Measurements from ENCODE around the gene MAP3K21.

Gene MAP3K21

DNA sequence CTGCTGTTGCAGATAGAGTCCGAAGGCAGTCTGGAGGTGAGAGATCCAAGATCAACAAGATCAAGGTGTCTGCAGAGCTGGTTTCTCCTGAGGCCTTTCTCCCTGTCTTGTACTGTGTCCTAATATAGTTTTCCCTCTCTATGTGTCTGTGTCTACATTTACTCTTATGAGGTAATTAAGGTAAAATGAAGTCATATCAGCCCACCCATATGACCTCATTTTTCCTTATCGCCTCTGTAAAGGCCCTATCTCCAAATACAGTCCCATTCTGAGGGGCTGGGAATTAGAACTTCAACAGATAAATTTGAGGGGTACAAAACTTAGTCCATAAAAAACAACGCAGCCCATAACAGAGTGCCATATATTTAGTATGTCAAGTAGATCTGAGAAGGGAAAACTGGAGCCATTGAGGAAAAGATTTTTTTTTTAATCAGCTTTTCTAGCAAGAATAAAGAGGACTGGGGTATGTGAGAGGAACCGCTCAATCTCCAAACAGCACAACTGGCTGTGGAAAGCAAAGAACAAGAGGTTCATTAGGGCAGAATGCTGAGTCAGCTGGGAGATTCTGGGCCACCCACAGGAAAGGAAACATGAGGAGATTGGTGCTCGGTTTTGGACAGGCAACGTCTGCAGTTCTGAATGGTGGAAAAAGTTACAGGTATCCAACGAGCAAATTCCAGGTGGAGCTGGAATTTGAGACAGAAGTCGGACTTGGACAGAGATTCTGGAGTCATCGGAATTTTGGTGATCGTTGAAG lies 65.7 kb downstream of the MAP3K21 start:
- H3F3A ChIP-seq (ENCODE audit: control insufficient read depth, insufficient read depth), result no peaks in the 10 kb centered on the region
- H3K4me3 ChIP-seq (ENCODE audit: low read length), result no peak overlapping the region
- no peaks in the 10 kb centered on the region for H3K36me3 ChIP-seq (ENCODE audit: control insufficient read depth, low read length)
- H3K4me1 ChIP-seq (ENCODE audit: control insufficient read depth, low read length), result no peaks in the 10 kb centered on the region
- no peaks in the 10 kb centered on the region for H3K79me2 ChIP-seq (ENCODE audit: control insufficient read depth, low read length)
- no peak overlapping the region for H3K4me2 ChIP-seq (ENCODE audit: low read length)
- H3K9me3 ChIP-seq (ENCODE audit: control insufficient read depth, insufficient read depth, low read length), result no peaks in the 10 kb centered on the region
- no peak overlapping the region for H3K27ac ChIP-seq (ENCODE audit: low read depth, low read length)
- H3K27me3 ChIP-seq (ENCODE audit: control insufficient read depth, low read length), result peaks cover 2% of the 10 kb centered on the region; the same call in 1 of the 2 replicates
- no peaks in the 10 kb centered on the region for H4K20me1 ChIP-seq (ENCODE audit: control insufficient read depth, insufficient read depth, low read depth, low read length)
- H3K9me2 ChIP-seq (replicated peaks; ENCODE audit: control insufficient read depth, low read length), result no peaks in the 10 kb centered on the region
- TF ChIP-seq, protein P1, sequence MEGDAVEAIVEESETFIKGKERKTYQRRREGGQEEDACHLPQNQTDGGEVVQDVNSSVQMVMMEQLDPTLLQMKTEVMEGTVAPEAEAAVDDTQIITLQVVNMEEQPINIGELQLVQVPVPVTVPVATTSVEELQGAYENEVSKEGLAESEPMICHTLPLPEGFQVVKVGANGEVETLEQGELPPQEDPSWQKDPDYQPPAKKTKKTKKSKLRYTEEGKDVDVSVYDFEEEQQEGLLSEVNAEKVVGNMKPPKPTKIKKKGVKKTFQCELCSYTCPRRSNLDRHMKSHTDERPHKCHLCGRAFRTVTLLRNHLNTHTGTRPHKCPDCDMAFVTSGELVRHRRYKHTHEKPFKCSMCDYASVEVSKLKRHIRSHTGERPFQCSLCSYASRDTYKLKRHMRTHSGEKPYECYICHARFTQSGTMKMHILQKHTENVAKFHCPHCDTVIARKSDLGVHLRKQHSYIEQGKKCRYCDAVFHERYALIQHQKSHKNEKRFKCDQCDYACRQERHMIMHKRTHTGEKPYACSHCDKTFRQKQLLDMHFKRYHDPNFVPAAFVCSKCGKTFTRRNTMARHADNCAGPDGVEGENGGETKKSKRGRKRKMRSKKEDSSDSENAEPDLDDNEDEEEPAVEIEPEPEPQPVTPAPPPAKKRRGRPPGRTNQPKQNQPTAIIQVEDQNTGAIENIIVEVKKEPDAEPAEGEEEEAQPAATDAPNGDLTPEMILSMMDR (IDR thresholded peaks at IDR 0.05; ENCODE audit: low read depth, low read length, poor library complexity, severe bottlenecking), result no peak
- TF ChIP-seq EZH2phosphoT487 (IDR thresholded peaks at IDR 0.05; ENCODE audit: borderline replicate concordance, low read length), result no peak

DNA sequence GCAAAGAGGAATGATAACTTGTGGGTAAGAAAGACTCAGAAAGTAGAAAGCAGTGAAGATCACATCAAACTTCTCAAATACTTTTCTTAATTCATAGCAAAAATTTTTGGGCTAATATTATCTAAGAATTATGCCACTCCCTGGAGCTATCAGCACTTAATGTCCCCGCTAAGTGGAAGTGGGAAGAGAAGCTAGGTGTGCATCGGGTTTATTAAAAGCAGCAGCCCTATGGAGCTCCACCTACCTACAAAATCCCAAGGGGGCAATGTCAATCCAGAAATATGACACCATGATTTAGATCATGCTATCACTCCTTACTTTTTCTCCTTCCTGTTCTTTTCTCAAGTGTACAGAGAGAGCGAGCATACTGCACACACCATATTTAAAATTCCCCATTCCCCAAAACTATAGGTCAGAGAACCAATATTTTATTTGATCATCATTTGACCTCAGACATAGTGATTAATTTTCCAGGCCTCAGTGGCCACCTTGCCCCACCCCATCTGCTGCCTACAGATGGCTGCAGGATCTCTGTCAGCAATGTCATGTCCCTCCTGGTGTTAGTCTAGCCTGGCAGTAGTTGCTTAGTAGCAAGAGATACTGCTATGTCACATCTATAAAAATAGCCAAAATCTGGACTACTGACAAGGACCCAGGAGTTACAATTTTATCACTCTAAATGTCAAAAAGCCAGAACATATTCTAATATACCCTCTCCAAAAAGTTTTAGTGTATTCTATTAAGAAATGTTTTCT lies 66.6 kb downstream of the MAP3K21 start:
- Histone ChIP-seq H3K36me3 (ENCODE audit: control insufficient read depth, low read length) (no peaks in the 10 kb centered on the region), H3K4me1 (ENCODE audit: control insufficient read depth, low read length) (no peaks in the 10 kb centered on the region), H3F3A (ENCODE audit: control insufficient read depth, insufficient read depth) (no peaks in the 10 kb centered on the region), H3K27ac (ENCODE audit: low read depth, low read length) (no peak overlapping the region), H4K20me1 (ENCODE audit: control insufficient read depth, insufficient read depth, low read depth, low read length) (no peaks in the 10 kb centered on the region), H3K27me3 (ENCODE audit: control insufficient read depth, low read length) (peaks cover 2% of the 10 kb centered on the region; the same call in 1 of the 2 replicates), H3K4me2 (ENCODE audit: low read length) (no peak overlapping the region), H3K9me3 (ENCODE audit: control insufficient read depth, insufficient read depth, low read length) (no peaks in the 10 kb centered on the region), H3K9me2 (replicated peaks; ENCODE audit: control insufficient read depth, low read length) (no peaks in the 10 kb centered on the region), H3K4me3 (ENCODE audit: low read length) (no peak overlapping the region), H3K79me2 (ENCODE audit: control insufficient read depth, low read length) (no peaks in the 10 kb centered on the region)
- TF ChIP-seq EZH2phosphoT487 (IDR thresholded peaks at IDR 0.05; ENCODE audit: borderline replicate concordance, low read length), result no peak
- TF ChIP-seq, protein P1 (IDR thresholded peaks at IDR 0.05; ENCODE audit: low read depth, low read length, poor library complexity, severe bottlenecking), result no peak

DNA sequence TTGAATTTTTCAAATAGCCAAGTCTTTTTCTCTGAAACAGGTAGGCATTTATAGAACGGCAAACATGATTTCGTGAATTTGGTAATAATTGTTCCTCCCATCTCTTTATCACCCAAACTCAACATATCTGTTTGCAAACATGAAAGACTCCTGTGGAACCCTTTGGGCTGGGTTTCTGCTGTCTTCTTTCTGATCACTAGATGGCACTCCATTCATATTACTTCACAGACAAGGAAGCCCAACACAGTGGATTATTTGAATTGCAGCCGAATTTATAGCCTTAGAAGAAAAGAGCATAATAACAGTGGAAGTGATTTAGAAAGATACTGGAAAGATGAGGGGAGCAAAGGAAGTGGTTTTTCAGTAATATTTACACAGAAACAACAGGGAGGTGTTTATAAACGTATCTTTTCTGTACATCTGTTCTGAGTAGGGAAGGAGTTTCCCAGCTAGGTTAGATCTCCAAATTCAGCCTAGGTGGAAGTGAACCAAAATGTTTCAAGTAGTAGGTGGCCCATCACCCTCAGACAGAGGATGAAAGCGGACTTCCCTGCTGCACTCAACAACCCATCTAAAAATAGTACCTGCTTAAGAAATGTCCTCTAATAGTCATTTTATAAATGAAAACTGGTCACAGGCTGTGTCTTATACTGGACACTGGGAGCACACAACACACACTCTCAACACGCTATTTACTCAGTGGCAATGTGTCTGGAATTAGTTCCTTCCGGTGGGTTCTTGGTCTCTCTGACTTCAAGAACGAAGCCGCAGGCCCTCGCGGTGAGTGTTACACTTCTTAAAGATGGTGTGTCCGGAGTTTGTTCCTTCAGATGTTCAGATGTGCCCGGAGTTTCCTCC lies 67.6 kb downstream of the MAP3K21 start:
- Histone ChIP-seq H3K9me3 (ENCODE audit: control insufficient read depth, insufficient read depth, low read length) (no peaks in the 10 kb centered on the region), H3K27ac (ENCODE audit: low read depth, low read length) (no peak overlapping the region), H3K4me1 (ENCODE audit: control insufficient read depth, low read length) (no peaks in the 10 kb centered on the region), H3K36me3 (ENCODE audit: control insufficient read depth, low read length) (no peaks in the 10 kb centered on the region), H3K4me2 (ENCODE audit: low read length) (no peak overlapping the region), H3K4me3 (ENCODE audit: low read length) (no peak overlapping the region), H3K9me2 (replicated peaks; ENCODE audit: control insufficient read depth, low read length) (no peaks in the 10 kb centered on the region), H3K79me2 (ENCODE audit: control insufficient read depth, low read length) (no peaks in the 10 kb centered on the region), H3K27me3 (ENCODE audit: control insufficient read depth, low read length) (peaks cover 5% of the 10 kb centered on the region; the same call in 1 of the 2 replicates), H3F3A (ENCODE audit: control insufficient read depth, insufficient read depth) (no peaks in the 10 kb centered on the region), H4K20me1 (ENCODE audit: control insufficient read depth, insufficient read depth, low read depth, low read length) (no peaks in the 10 kb centered on the region)
- TF ChIP-seq, protein P1 (IDR thresholded peaks at IDR 0.05; ENCODE audit: low read depth, low read length, poor library complexity, severe bottlenecking), result peak; percentile 74
- TF ChIP-seq EZH2phosphoT487 (IDR thresholded peaks at IDR 0.05; ENCODE audit: borderline replicate concordance, low read length), result no peak

Measured in DOHH2 (cell line).